ENCODE measurements around the gene CNN2.

Gene CNN2

DNA sequence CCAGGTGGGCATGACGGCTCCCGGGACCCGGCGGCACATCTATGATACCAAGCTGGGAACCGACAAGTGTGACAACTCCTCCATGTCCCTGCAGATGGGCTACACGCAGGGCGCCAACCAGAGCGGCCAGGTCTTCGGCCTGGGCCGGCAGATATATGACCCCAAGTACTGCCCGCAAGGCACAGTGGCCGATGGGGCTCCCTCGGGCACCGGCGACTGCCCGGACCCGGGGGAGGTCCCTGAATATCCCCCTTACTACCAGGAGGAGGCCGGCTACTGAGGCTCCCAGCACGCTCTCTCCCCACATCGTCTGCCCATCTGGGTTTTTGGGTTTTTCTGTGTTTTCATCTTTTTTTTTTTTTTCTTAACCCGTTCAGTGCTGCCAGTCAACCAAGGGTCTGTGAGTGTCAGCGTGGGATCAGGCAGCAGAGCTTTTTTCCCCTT lies 11.2 kb downstream of the CNN2 start:
- Mint-ChIP-seq H3K36me3 (ENCODE audit: low read depth) (peaks cover 40% of the 10 kb centered on the region), H3K27me3 (ENCODE audit: low read depth) (no peaks in the 10 kb centered on the region), H3K4me1 (peaks cover 25% of the 10 kb centered on the region), H3K27ac (no peak overlapping the region), H3K9me3 (no peaks in the 10 kb centered on the region), H3K4me3 (no peak overlapping the region)
- TF ChIP-seq, protein P1, sequence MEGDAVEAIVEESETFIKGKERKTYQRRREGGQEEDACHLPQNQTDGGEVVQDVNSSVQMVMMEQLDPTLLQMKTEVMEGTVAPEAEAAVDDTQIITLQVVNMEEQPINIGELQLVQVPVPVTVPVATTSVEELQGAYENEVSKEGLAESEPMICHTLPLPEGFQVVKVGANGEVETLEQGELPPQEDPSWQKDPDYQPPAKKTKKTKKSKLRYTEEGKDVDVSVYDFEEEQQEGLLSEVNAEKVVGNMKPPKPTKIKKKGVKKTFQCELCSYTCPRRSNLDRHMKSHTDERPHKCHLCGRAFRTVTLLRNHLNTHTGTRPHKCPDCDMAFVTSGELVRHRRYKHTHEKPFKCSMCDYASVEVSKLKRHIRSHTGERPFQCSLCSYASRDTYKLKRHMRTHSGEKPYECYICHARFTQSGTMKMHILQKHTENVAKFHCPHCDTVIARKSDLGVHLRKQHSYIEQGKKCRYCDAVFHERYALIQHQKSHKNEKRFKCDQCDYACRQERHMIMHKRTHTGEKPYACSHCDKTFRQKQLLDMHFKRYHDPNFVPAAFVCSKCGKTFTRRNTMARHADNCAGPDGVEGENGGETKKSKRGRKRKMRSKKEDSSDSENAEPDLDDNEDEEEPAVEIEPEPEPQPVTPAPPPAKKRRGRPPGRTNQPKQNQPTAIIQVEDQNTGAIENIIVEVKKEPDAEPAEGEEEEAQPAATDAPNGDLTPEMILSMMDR (IDR thresholded peaks at IDR 0.05; ENCODE audit: unreplicated experiment in 3 of 3), result no peak

DNA sequence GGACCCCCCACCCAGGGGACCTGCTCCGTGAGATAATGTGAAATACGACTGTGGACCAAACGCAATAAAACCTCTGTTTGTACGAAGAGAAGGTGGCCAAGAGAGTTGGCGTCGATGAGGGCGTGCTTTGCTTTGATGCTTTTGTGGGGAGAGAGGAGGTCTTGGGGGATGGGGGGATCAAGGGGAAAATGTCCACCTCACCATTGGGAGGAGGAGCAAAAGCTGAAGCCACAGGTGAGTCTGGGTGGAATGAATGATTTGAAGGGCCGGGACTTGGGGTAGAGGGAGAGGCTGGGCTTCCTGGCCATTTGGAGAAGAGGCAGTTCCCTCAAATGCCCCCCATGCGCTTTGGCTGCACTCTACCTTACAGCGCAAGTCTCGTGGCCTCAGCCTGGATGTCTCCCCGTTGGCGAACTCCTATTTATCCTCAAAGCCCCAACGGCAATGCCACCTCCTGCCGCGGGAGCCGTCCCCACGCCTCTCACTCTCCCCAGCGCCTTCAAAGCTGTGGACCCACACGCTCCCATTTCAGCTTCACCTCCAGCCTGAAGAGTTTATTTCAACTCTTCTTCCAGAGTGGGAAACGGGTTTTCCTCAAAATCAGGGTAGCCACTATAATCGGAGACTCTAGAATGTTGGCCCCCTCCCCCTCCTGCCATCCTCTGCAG lies 12.7 kb downstream of the CNN2 start:
- TF ChIP-seq, protein P1 (IDR thresholded peaks at IDR 0.05; ENCODE audit: unreplicated experiment in 3 of 3), result no peak
- Mint-ChIP-seq H3K27me3 (ENCODE audit: low read depth) (no peaks in the 10 kb centered on the region), H3K27ac (peak overlapping the region in 1 of 3 experiments; percentile 68), H3K36me3 (ENCODE audit: low read depth) (peaks cover 32% of the 10 kb centered on the region), H3K9me3 (no peaks in the 10 kb centered on the region), H3K4me3 (peak overlapping the region; percentile 89 to 94 (median 91)), H3K4me1 (peaks cover 25% of the 10 kb centered on the region)

DNA sequence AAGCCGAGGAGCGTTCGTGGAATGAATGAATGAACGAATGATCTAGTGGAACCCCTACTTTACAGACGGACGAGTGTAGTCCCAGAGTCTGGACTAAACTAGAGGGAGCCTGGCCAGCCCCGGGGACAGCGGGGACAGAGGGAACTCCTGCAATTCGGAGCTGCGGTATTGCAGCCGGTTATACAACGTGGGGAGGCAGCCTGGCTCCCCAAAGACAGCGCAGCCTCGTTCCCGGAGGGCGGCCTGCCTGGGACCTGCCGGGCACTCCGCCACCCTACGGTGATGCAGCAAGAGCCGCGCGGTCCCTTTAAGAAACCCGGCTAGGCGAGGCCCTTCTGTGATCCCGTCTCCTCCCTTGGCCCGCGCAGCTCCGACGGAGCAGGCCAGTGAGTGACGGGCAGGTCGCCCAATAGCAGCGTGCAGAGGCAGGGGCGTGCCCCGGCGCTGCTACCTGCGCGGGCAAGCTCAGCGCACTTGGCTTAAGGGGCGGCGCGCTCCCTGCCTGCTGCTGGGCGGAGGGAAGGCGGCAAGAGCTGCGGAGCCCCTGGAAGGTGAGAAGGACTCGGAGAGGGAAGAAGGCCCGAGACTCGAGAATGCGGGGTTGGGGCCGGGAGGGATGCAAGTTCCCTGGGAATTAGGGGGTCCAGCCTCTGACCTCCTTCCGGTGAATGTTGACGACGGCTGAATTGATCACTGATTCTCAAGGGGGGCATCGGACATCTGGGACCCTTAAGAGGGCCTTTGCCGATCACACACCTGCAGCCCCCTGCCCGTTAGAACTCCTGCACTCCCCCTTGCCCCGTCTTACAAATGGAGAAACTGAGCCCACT lies 13.5 kb downstream of the CNN2 start, which contains the start of gene ABCA7:
Gene ABCA7, plus strand, starts transcription at position 462 of the 830 bp plus-strand sequence. CDS start 1,255 bp downstream, outside the sequence.
- Mint-ChIP-seq H3K27ac (peak within 1 kb of the TSS in 2 of 3 experiments; percentile 35 to 68), H3K36me3 (ENCODE audit: low read depth) (peaks cover 32% of the 10 kb centered on the region), H3K9me3 (no peaks in the 10 kb centered on the region), H3K4me1 (peaks cover 25% of the 10 kb centered on the region), H3K4me3 (peak within 1 kb of the TSS; percentile 89 to 94 (median 91)), H3K27me3 (ENCODE audit: low read depth) (no peaks in the 10 kb centered on the region)
- TF ChIP-seq, protein P1 (IDR thresholded peaks at IDR 0.05; ENCODE audit: unreplicated experiment in 3 of 3), result no peak

DNA sequence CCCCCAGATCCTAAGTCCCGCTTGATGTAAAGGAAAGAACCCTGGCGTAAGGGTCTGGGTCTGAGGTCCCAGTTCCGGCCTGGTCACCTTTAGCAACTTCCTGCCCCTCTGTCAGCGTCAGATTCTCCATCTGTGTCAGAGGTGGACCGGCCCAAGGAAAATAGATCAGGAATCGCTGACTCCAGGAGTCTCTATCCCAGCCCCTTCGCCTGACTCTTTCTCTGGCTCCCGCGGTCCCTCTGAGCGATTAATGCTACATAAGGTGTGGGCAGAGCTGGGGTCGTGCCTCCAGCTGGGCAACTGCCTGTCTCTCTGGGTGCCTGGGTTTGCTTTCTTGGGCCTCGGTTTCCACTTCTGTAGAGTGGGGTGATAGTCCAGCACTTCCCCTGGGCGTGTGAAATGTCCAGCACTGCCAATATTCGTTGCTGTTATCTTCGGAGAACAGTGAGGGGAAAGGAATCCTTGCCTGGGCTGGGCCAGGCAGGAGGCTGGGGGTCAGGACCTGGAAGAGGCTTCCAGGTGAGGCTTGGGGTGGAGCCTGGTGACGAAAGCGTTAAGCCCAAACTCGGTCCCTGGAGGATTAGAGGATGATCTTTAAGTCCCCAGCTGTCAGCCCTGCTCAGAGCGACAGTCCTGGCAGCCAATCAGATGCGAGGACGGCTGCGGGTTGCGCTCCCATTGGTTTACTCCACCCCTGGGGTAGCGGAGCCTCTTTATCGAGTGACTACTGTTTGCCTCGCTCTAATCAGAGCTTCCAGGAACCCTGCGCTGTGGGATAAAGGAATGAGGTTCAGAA lies 14.3 kb downstream of the CNN2 start:
- TF ChIP-seq, protein P1 (IDR thresholded peaks at IDR 0.05; ENCODE audit: unreplicated experiment in 3 of 3), result no peak
- Mint-ChIP-seq H3K4me1 (peaks cover 25% of the 10 kb centered on the region), H3K27ac (peak overlapping the region in 1 of 3 experiments; percentile 35), H3K27me3 (ENCODE audit: low read depth) (no peaks in the 10 kb centered on the region), H3K36me3 (ENCODE audit: low read depth) (peaks cover 27% of the 10 kb centered on the region), H3K9me3 (no peaks in the 10 kb centered on the region), H3K4me3 (peak overlapping the region; percentile 89 to 94 (median 91))

DNA sequence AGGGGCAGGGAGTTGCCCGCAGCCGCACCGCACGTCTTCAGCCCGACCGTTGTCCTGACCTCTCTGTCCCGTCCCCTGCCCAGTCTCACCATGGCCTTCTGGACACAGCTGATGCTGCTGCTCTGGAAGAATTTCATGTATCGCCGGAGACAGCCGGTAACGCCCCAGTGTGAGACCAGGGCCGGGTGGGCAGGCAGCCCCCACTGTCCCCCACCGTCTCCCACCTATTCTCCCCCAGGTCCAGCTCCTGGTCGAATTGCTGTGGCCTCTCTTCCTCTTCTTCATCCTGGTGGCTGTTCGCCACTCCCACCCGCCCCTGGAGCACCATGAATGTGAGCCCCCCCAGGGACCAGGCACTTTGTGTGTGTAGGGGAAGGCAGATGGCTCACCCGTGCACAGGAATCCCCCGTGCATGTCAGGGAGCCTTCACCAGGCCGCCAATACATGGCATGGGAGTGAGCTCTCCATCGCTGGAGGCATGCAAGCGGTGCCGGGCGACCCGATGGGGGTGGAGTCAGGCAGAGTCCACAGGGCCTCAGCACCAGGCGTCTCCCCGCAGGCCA lies 14.9 kb downstream of the CNN2 start:
- H3K4me3 Mint-ChIP-seq, result peak overlapping the region; percentile 89 to 94 (median 91)
- peak overlapping the region in 1 of 3 experiments; percentile 35 for H3K27ac Mint-ChIP-seq
- H3K9me3 Mint-ChIP-seq, result no peaks in the 10 kb centered on the region
- H3K4me1 Mint-ChIP-seq, result peaks cover 25% of the 10 kb centered on the region
- H3K36me3 Mint-ChIP-seq (ENCODE audit: low read depth), result peaks cover 21% of the 10 kb centered on the region
- no peaks in the 10 kb centered on the region for H3K27me3 Mint-ChIP-seq (ENCODE audit: low read depth)
- TF ChIP-seq, protein P1 (IDR thresholded peaks at IDR 0.05; ENCODE audit: unreplicated experiment in 3 of 3), result no peak
